Endothelial cell of umbilical vein (primary cell): ENCODE measurements around the gene CYLC2. TPM values are rescaled to one million over a fixed set of nuclear protein-coding genes. Genes with fewer than 3 reads are reported as not detected.

Source experiments
- BruUV-seq: library from RNA; stranded (reverse); fragments of 400-500 nt; replicated peaks from 2 replicates; lab custom pipeline; 2021; lab: Mats Ljungman, UMichigan
- CTCF ChIA-PET: fragments of 300-600, 350-600 bp; sonication (Branson Sonifier 250); formaldehyde crosslinking; loops from one replicate; lab custom pipeline; 2021; ENCODE audit warnings: antibody characterized with exemption, inconsistent platforms; lab: Charles Lee
- POLR2A ChIA-PET: fragments of 300-600, 350-600 bp; sonication (Branson Sonifier 250); formaldehyde crosslinking; loops from one replicate; lab custom pipeline; 2021; ENCODE audit warnings: antibody characterized with exemption, inconsistent platforms; lab: Charles Lee
- DNase-seq: peaks from one replicate; pipeline ENCODE4 v3.0.0-alpha.2; 2011; ENCODE audit warnings: low read depth, low spot score
- FAIRE-seq: peaks from 2 replicates; lab custom pipeline; 2011; peaks lifted over from hg19 to GRCh38; lab: Jason Lieb, UNC
- H2AFZ ChIP-seq: 2 replicates; pipeline ENCODE4 v1.6.0; 2012; ENCODE audit warnings: low read depth, low read length, control low read depth, inconsistent platforms
- H3K27ac ChIP-seq: 2 replicates; pipeline ENCODE4 v1.5.1; 2011; ENCODE audit warnings: low read depth, mild to moderate bottlenecking, control low read depth, low read length, moderate library complexity; ENCODE audit not compliant: insufficient read depth
- H3K27me3 ChIP-seq, 2 experiments: 2 replicates each; pipeline versions ENCODE4 v1.6.0 to v1.6.1; 2011; ENCODE audit warnings: low read length in 2 of 2, mixed read lengths in 1 of 2; ENCODE audit not compliant: control insufficient read depth in 2 of 2, insufficient read depth in 2 of 2
- H3K36me3 ChIP-seq, 2 experiments: 2 replicates in 1 of 2; 3 replicates in 1 of 2; pipeline ENCODE4 v1.5.1; 2011; ENCODE audit warnings: low read length in 2 of 2, mild to moderate bottlenecking in 1 of 2, moderate library complexity in 1 of 2; ENCODE audit not compliant: control insufficient read depth in 2 of 2, insufficient read depth in 2 of 2; ENCODE audit errors: extremely low read depth in 1 of 2
- H3K4me1 ChIP-seq: 3 replicates; pipeline ENCODE4 v1.5.1; 2011; ENCODE audit warnings: mild to moderate bottlenecking, low read length; ENCODE audit not compliant: control insufficient read depth, insufficient read depth; ENCODE audit errors: extremely low read depth
- H3K4me2 ChIP-seq: 2 replicates; pipeline ENCODE4 v1.6.1; 2011; ENCODE audit warnings: low read length, control low read depth, mixed read lengths; ENCODE audit not compliant: insufficient read depth
- H3K4me3 ChIP-seq, 3 experiments: fragments of 200-600 bp in 1 of 3; sonication (generic), shearing (Covaris generic) in 1 of 3; replicated peaks in 1 of 3; 2 replicates each; pipeline ENCODE4 v1.5.1; 2011 to 2016; ENCODE audit warnings: control low read depth in 3 of 3, low read length in 3 of 3, mild to moderate bottlenecking in 2 of 3, inconsistent platforms in 1 of 3, low read depth in 1 of 3, moderate library complexity in 1 of 3; ENCODE audit not compliant: insufficient read depth in 1 of 3
- H3K79me2 ChIP-seq: 2 replicates; pipeline ENCODE4 v1.6.0; 2012; ENCODE audit warnings: low read length, inconsistent platforms; ENCODE audit not compliant: control insufficient read depth, insufficient read depth
- H3K9ac ChIP-seq: replicated peaks from 2 replicates; pipeline ENCODE3; 2011; ENCODE audit warnings: low read length, control low read depth; ENCODE audit not compliant: insufficient read depth; ENCODE audit errors: extremely low read depth
- H3K9me1 ChIP-seq: replicated peaks from 3 replicates; pipeline ENCODE4 v1.6.0; 2011; ENCODE audit warnings: mild to moderate bottlenecking, low read length; ENCODE audit not compliant: control insufficient read depth, insufficient read depth; ENCODE audit errors: extremely low read depth
- H3K9me3 ChIP-seq: replicated peaks from 2 replicates; pipeline ENCODE4 v1.5.1; 2012; ENCODE audit warnings: low read length, inconsistent platforms; ENCODE audit not compliant: control insufficient read depth, insufficient read depth
- H4K20me1 ChIP-seq: replicated peaks from 2 replicates; pipeline ENCODE3; 2011; ENCODE audit warnings: mild to moderate bottlenecking, low read length; ENCODE audit not compliant: control insufficient read depth, insufficient read depth; ENCODE audit errors: extremely low read depth
- CTCF ChIP-seq, 2 donors: IDR thresholded peaks; 1 replicate in 1 of 2; 2 replicates in 1 of 2; pipeline ENCODE4 v1.5.1; 2011; ENCODE audit warnings: low read length in 2 of 2, mild to moderate bottlenecking in 2 of 2, moderate library complexity in 2 of 2, control low read depth in 1 of 2, inconsistent platforms in 1 of 2, low read depth in 1 of 2; ENCODE audit not compliant: insufficient read depth in 1 of 2; ENCODE audit errors: extremely low read depth in 1 of 2
- EZH2 ChIP-seq: IDR thresholded peaks from 2 replicates; pipeline ENCODE4 v1.6.1; 2012; ENCODE audit warnings: borderline replicate concordance, low read depth, mild to moderate bottlenecking, moderate library complexity, low read length, inconsistent platforms; ENCODE audit not compliant: severe bottlenecking
- FOS ChIP-seq: IDR thresholded peaks from 2 replicates; pipeline ENCODE4 v1.6.1; 2011; ENCODE audit warnings: mild to moderate bottlenecking, low read length, moderate library complexity, borderline replicate concordance; ENCODE audit not compliant: insufficient read depth
- GATA2 ChIP-seq: IDR thresholded peaks from 2 replicates; pipeline ENCODE4 v1.7.0; 2011; ENCODE audit warnings: low read depth, mild to moderate bottlenecking, moderate library complexity, mixed read lengths, low read length; ENCODE audit not compliant: insufficient read length, insufficient read depth
- JUN ChIP-seq: IDR thresholded peaks from 2 replicates; pipeline ENCODE4 v1.6.1; 2011; ENCODE audit warnings: borderline replicate concordance, low read depth; ENCODE audit not compliant: insufficient read length, insufficient read depth
- MAX ChIP-seq: IDR thresholded peaks from 2 replicates; pipeline ENCODE4 v1.6.1; 2011; ENCODE audit not compliant: insufficient read depth, insufficient read length
- MYC ChIP-seq: IDR thresholded peaks from one replicate; pipeline ENCODE4 v1.6.1; 2011; ENCODE audit warnings: mild to moderate bottlenecking, low read depth, low read length
- POLR2A ChIP-seq: IDR thresholded peaks from 2 replicates; pipeline ENCODE4 v1.6.1; 2012; ENCODE audit warnings: low read depth, mild to moderate bottlenecking, control low read depth, low read length
- POLR2AphosphoS5 ChIP-seq: IDR thresholded peaks from 2 replicates; pipeline ENCODE4 v1.6.1; 2012; ENCODE audit warnings: low read depth, mild to moderate bottlenecking, control low read depth, low read length, moderate library complexity; ENCODE audit not compliant: insufficient read depth
- dilution Hi-C: fragments of 300-500 bp; cut with MboI; formaldehyde crosslinking; loops from one replicate; pipeline ENCODE4 v1.15.0; 2019; ENCODE audit warnings: low sequenced_read_pairs; ENCODE audit not compliant: extremely low pct_ligation_motif_present
- intact Hi-C: fragments of 100-400 bp; cut with micrococcal nuclease; formaldehyde crosslinking; loops from one replicate; pipeline ENCODE4 v1.10.0; 2022
- polyA plus RNA-seq, 4 experiments: library from polyadenylated mRNA; depleted of rRNA in 3 of 4; stranded (reverse) in 3 of 4; unstranded in 1 of 4; fragments of >200 nt; gene quantifications; 2 replicates each; pipeline versions ENCODE4 v1.2.1 to v1.2.3, GENCODE V29; 2011 to 2012; ENCODE audit warnings: missing spikeins in 1 of 4
- total RNA-seq: library from RNA; stranded (reverse); gene quantifications from 2 replicates; pipeline ENCODE4 v1.2.3, GENCODE V29; 2021

The CYLC2 gene
- total and polyA plus RNA-seq, 2 donors (not counting 3 experiments of a cell fraction or from before 2014, with no cell fraction given) = not detected

GRCh38 chr9:103025796-103026195 is 30.7 kb downstream of the CYLC2 start:
- Histone ChIP-seq H3K27ac (no peak overlapping the region), H3K9me3 (peaks cover 4% of the 10 kb centered on the region), H3K36me3 (no peaks in the 10 kb centered on the region), H3K4me3 (no peak overlapping the region), H3K9me1 (no peaks in the 10 kb centered on the region), H3K27me3 (no peaks in the 10 kb centered on the region), H2AFZ (no peak overlapping the region), H3K4me2 (no peak overlapping the region), H4K20me1 (no peaks in the 10 kb centered on the region), H3K79me2 (no peaks in the 10 kb centered on the region), H3K4me1 (no peaks in the 10 kb centered on the region), H3K9ac (no peak overlapping the region)
- FAIRE-seq (no peak), DNase-seq (no peak)
- POLR2A ChIA-PET = no interaction called here
- dilution Hi-C loops (no loop called here), intact Hi-C loops (no loop called here)
- no peak for TF ChIP-seq EZH2
- no peak for TF ChIP-seq POLR2AphosphoS5
- no peak for TF ChIP-seq GATA2
- no peak for TF ChIP-seq CTCF (IDR thresholded peaks at IDR 0.05; ENCODE audit: extremely low read depth in 1 of 2, insufficient read depth in 1 of 2, low read depth in 1 of 2, low read length in 2 of 2)
- TF ChIP-seq FOS = no peak
- no peak for TF ChIP-seq MYC
- no peak for TF ChIP-seq POLR2A
- TF ChIP-seq JUN = no peak
- no peak for TF ChIP-seq MAX
- no TSS peak for BruUV-seq
- CTCF ChIA-PET = no interaction called here
